ENCODE data around the gene INPP4A. TPM values are rescaled to one million over a fixed set of nuclear protein-coding genes. Genes with fewer than 3 reads are reported as not detected.
A peak's percentile ranks its signal among the peaks of the same experiment; 100 is the strongest.

Gene INPP4A
- total and polyA plus RNA-seq, 8 donors, result 4.0 to 13.4 (median 7.3) TPM

DNA sequence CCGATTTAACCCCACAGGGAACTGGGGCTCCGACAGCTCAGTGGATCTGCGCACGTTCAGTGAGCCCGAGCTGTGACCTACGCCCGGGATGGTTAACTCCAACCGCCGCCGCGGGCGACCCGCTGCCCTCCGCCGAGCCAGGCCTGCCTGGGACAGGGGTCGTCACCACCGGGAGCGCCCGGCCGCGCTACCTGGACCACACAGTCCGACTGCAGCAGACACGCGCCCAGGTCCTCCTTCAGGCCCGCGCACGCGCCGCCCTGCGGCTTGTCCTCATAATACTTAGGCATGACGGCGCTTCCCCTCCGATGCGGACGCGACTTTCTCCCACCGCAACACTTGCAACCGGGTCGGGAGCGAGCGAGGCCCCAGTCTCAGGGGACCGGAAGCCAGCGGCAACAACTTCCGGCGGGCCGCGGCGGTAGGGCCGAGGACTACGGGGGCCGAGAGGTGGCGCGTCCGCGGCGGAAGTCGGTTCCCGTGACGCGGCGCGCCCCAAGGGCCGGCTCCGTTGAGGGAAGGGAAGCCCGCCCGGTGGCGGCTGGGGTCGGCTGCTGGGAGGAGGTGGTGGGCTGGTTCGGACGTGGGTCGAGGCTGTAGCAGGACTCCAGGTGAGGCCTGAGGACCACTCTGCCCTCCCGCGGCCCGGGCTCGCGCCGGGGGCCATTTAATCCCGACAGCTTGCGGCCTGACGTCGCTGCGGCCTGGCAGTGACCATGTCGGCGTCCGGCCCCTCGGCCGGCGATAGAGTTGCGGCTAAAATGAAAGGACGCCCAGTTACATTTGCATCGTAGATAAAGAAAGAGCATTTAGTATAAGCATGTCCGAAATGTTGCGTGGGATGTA, 163.7 kb downstream of the INPP4A start, which contains the start of the genes COA5 and UNC50:
Gene COA5, minus strand, starts transcription at position 397 of the 846 bp plus-strand sequence. Its CDS starts 107 bp downstream, at position 290.
Gene UNC50, plus strand, starts transcription at position 474 of the 846 bp plus-strand sequence. CDS start 1,171 bp downstream, outside the sequence.
- 0% methylated on average over 78 to 93 of the region's 93 CpGs for WGBS, 2 donors
- TF ChIP-seq, protein P1, sequence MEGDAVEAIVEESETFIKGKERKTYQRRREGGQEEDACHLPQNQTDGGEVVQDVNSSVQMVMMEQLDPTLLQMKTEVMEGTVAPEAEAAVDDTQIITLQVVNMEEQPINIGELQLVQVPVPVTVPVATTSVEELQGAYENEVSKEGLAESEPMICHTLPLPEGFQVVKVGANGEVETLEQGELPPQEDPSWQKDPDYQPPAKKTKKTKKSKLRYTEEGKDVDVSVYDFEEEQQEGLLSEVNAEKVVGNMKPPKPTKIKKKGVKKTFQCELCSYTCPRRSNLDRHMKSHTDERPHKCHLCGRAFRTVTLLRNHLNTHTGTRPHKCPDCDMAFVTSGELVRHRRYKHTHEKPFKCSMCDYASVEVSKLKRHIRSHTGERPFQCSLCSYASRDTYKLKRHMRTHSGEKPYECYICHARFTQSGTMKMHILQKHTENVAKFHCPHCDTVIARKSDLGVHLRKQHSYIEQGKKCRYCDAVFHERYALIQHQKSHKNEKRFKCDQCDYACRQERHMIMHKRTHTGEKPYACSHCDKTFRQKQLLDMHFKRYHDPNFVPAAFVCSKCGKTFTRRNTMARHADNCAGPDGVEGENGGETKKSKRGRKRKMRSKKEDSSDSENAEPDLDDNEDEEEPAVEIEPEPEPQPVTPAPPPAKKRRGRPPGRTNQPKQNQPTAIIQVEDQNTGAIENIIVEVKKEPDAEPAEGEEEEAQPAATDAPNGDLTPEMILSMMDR (IDR thresholded peaks at IDR 0.05), result no peak
- Histone ChIP-seq H3K4me1 (peaks cover 22 to 37% (median 27%) of the 10 kb centered on the region in 3 donors), H3K9me3 (no peaks in the 10 kb centered on the region), H3K4me3 (peak within 1 kb of the TSS; percentile 80 to 99 (median 92)), H3K36me3 (peaks cover 0 to 14% (median 8%) of the 10 kb centered on the region in 3 donors), H3K27ac (peak within 1 kb of the TSS; percentile 93 to 98 (median 95)), H3K27me3 (no peaks in the 10 kb centered on the region)
- intact Hi-C loops (cut with DNase I), result no loop called here
- no peak for FAIRE-seq
- peak; percentile 97 to 98 (median 98) for ATAC-seq
- DNase-seq, result peak; percentile 82 to 97 (median 88)

DNA sequence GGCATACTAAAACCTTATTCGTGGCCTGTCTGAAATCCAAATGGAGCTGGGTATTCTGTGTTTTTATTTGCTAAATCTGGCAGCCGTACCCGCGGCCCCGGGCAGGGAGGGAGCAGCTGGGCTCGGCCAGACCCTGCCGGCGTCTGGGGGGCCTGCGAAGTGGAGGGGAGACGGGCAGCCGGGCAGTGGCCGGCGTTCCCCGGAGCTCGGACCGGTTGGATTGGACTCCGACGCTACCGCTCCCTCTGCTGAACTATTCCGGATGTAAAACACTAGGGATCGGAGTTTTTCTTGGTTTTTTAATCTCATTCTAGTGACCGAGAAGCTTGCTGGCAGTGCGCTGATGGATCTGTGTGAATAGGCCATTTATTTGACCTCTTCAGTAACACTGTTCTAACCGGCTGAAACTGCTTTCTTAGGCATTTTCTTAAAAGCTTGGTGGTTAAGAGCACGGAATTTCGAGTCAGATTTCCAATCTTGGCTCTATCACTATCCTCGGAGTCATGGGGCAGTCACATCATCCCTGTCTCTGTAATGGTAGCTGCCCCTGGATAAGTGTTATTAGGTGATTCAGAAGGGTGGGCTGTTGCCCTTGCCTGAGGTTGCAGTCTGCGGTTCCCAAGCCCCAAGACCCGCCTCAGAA, 164.4 kb downstream of the INPP4A start:
- DNase-seq (peak in 5 of 6 donors; percentile 17 to 75 (median 55)), ATAC-seq (peak; percentile 45 to 74 (median 56)), FAIRE-seq (no peak)
- Histone ChIP-seq H3K36me3 (peaks cover 0 to 8% (median 7%) of the 10 kb centered on the region in 3 donors), H3K27ac (peak overlapping the region; percentile 93 to 98 (median 95)), H3K27me3 (no peaks in the 10 kb centered on the region), H3K4me1 (peaks cover 22 to 37% (median 27%) of the 10 kb centered on the region in 3 donors), H3K9me3 (no peaks in the 10 kb centered on the region), H3K4me3 (peak overlapping the region; percentile 80 to 99 (median 92))
- TF ChIP-seq, protein P1 (IDR thresholded peaks at IDR 0.05), result no peak
- WGBS, 2 donors, result 1 to 2% methylated on average over 29 of the region's 29 CpGs
- intact Hi-C loops (cut with DNase I), result no loop called here

DNA sequence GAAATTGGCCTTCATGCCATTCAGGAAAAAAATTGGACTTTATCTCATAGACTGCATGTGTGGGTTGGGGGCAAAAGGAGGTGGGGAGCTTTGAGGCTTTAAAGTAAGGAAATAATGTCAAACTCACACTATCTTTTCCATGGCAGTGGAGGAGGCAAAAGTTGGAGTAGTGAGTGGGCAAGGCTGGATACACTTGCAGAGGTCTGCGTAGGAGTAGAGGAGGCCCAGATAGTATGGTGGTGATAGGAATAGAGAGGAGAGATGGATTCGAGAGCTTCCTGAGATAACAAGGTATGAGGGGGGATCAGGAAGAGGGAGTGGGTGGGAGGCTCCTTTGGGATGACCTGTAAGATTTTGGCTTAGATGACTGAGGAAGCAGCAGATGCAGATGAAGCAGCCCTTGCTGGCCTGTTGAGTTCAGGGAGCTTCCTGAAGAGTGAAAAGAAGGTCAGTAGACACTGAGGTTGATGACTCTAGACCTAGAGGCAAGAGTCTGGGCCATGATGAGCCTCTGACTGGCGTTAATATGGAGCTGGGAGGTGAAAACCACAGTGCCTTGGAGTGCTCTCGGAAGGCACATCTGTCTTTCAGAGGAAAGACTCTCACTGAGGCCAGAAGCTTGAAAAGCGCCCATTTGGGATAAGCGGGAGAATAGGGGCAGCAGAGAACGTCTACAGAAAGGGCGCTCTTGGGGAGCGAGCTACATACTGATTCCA, 169.5 kb downstream of the INPP4A start:
- peaks cover 0 to 8% (median 6%) of the 10 kb centered on the region in 3 donors for H3K36me3 ChIP-seq
- H3K27ac ChIP-seq, result no peak overlapping the region
- TF ChIP-seq, protein P1 (IDR thresholded peaks at IDR 0.05), result no peak
- ATAC-seq (no peak), FAIRE-seq (no peak), DNase-seq (no peak)
- H3K4me3 ChIP-seq, result no peak overlapping the region
- no peaks in the 10 kb centered on the region for H3K9me3 ChIP-seq
- no peaks in the 10 kb centered on the region for H3K27me3 ChIP-seq
- WGBS, 2 donors, result 94 to 95% methylated on average over 9 of the region's 9 CpGs
- intact Hi-C loops (cut with DNase I), result no loop called here
- H3K4me1 ChIP-seq, result peaks cover 9 to 22% (median 13%) of the 10 kb centered on the region in 3 donors

DNA sequence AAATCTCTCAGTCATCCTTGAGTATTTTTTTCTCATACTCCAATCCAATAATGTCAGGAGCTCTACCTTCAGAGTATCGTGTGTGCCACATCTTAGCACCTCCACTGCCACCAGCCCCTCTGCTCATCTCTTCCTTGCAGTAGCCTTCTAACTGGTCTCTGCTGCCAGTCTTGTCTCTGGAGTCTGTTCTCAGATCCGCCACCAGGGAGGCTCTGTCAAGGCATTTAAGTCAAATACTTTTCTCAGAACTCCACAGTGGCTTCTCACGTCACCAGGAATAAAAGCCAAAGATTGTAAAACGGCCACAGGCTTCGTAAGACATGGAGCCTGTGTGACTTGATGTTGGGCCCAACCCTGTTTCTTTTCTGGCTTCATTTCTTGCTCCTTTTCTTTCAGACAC, 170.8 kb downstream of the INPP4A start:
- TF ChIP-seq, protein P1 (IDR thresholded peaks at IDR 0.05), result no peak
- peaks cover 0 to 13% (median 11%) of the 10 kb centered on the region in 3 donors for H3K36me3 ChIP-seq
- FAIRE-seq (no peak), ATAC-seq (peak in 1 of 4 donors; percentile 15), DNase-seq (no peak)
- H3K4me3 ChIP-seq, result no peak overlapping the region
- no peaks in the 10 kb centered on the region for H3K27me3 ChIP-seq
- H3K9me3 ChIP-seq, result no peaks in the 10 kb centered on the region
- intact Hi-C loops (cut with DNase I), result no loop called here
- H3K4me1 ChIP-seq, result peaks cover 3 to 11% (median 5%) of the 10 kb centered on the region in 3 donors
- no peak overlapping the region for H3K27ac ChIP-seq
- 86 to 92% methylated on average over 5 of the region's 5 CpGs for WGBS, 2 donors

Data from pancreas (tissue), 10 donors.